Measurements from ENCODE around the gene ZDHHC15.
"Not testable (repeated sequence)": the region's sequence is repeated elsewhere in the genome, so short reads cannot be mapped to it uniquely, and the experiment has no call there.

ZDHHC15 gene

DNA sequence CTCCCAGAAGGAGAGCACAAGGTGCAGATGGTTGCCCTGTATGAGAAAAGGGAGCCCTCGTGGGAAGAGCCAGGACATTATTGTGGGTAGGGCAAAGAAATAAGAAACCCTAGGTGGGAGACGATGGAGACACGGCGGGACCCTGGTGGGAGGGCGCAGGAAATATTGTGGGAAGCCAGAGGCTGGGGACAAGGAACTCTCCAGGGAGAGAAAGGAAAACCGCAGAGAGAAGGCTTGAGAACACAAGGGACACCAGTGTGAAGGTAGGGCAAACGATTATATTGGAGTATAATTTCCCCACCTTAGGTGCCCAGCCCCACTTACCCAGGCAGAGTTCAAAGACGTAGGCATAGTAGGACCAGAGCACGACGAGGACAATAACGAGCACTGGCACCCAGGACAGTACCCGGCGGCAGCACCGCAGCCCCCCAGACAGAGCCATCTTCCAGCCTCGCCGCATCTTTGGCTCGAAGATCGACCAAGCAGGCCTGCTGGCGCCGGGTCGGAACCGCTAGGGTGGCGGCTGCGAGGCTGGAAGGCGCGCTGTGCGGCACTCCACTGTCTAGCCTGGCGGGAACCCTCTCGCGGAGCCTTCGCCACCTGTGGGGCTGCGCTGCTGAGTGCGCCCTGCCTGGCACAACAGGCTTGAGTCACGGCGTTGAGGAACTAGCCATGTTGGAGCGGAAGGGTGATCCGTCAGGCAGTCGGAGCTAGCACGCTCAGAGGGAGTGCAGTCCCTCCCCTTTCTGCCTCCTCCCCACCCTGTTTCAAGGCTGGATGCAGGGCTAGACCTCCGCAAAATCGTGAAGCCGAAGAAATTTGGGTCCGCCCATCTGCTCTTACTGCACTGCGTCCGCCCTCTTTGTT lies at the start of gene ZDHHC15:
Gene ZDHHC15 (minus strand): TSS at position 473 of the 867 bp plus-strand sequence. CDS start 13 bp downstream, at position 460.
- Histone ChIP-seq H3K4me3 (peak within 1 kb of the TSS; percentile 38), H3K27me3 (ENCODE audit: low read depth) (no peaks in the 10 kb centered on the region), H3K9me3 (no peaks in the 10 kb centered on the region), H3K4me1 (peaks cover 6% of the 10 kb centered on the region), H3K36me3 (replicated peaks) (no peaks in the 10 kb centered on the region)
- DNase-seq (ENCODE audit: low spot score in 2 of 2) = peak; percentile 57 to 71
- in situ Hi-C loops (cut with MboI; ENCODE audit: low sequenced_read_pairs) = no loop called here

DNA sequence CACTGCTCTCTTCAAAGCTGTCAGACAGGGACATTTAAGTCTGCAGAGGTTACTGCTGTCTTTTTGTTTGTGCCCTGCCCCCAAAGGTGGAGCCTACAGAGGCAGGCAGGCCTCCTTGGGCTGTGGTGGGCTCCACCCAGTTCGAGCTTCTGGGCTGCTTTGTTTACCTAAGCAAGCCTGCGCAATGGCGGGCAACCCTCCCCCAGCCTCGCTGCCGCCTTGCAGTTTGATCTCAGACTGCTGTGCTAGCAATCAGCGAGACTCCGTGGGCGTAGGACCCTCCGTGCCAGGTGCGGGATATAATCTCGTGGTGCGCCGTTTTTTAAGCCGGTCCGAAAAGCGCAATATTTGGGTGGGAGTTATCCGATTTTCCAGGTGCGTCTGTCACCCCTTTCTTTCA lies 37.7 kb upstream of the ZDHHC15 start:
- H3K27me3 ChIP-seq (ENCODE audit: low read depth); DNase-seq (ENCODE audit: low spot score in 2 of 2); H3K4me1 ChIP-seq; in situ Hi-C loops (cut with MboI; ENCODE audit: low sequenced_read_pairs); H3K4me3 ChIP-seq; H3K9me3 ChIP-seq; H3K36me3 ChIP-seq (replicated peaks): not testable (repeated sequence)

- Histone ChIP-seq H3K36me3 (replicated peaks) (no peaks in the 10 kb centered on the region), H3K4me3 (no peak overlapping the region), H3K9me3 (no peaks in the 10 kb centered on the region), H3K4me1 (no peaks in the 10 kb centered on the region), H3K27me3 (ENCODE audit: low read depth) (no peaks in the 10 kb centered on the region)
- DNase-seq (ENCODE audit: low spot score in 2 of 2) = peak in 1 of 2 experiments; percentile 17
- in situ Hi-C loops (cut with MboI; ENCODE audit: low sequenced_read_pairs) = no loop called here
These were observed 24.9 kb upstream of the ZDHHC15 start for GRCh38 chrX:75547783-75548182.

- H3K4me1 ChIP-seq = peaks cover 3% of the 10 kb centered on the region
- H3K4me3 ChIP-seq = no peak overlapping the region
- H3K36me3 ChIP-seq (replicated peaks) = no peaks in the 10 kb centered on the region
- no peaks in the 10 kb centered on the region for H3K9me3 ChIP-seq
- no peaks in the 10 kb centered on the region for H3K27me3 ChIP-seq (ENCODE audit: low read depth)
- in situ Hi-C loops (cut with MboI; ENCODE audit: low sequenced_read_pairs) = no loop called here
- no peak for DNase-seq (ENCODE audit: low spot score in 2 of 2)
These were observed 24.1 kb upstream of the ZDHHC15 start for GRCh38 chrX:75546724-75547511.

- DNase-seq (ENCODE audit: low spot score in 2 of 2) = no peak
- Histone ChIP-seq H3K36me3 (replicated peaks) (no peaks in the 10 kb centered on the region), H3K4me1 (peaks cover 8% of the 10 kb centered on the region), H3K9me3 (no peaks in the 10 kb centered on the region), H3K27me3 (ENCODE audit: low read depth) (no peaks in the 10 kb centered on the region), H3K4me3 (no peak overlapping the region)
- in situ Hi-C loops (cut with MboI; ENCODE audit: low sequenced_read_pairs) = no loop called here
These were observed 21.9 kb upstream of the ZDHHC15 start for GRCh38 chrX:75544786-75545185.

DNA sequence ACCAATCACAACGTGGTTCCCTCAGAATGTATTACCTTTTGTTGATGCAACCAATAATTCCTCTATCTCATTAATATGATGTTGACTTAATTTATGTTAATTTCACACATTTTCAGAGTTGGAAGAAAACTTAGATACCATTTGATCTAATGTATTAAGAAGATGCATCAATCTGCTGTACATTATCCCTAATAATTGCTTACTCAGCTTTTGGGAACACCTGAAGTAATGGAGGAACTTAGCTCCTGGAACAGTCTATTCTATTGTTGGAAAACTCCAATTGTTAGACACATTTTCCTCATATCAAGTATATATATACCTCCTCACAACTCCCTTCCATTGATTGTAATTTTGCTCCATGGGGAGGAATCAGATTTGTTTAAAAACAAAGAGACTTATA lies 38.9 kb downstream of the ZDHHC15 start:
- in situ Hi-C loops (cut with MboI; ENCODE audit: low sequenced_read_pairs) = no loop called here
- H3K9me3 ChIP-seq = no peaks in the 10 kb centered on the region; the same call in 1 of the 2 replicates
- H3K4me1 ChIP-seq = no peaks in the 10 kb centered on the region
- H3K27me3 ChIP-seq (ENCODE audit: low read depth) = no peaks in the 10 kb centered on the region
- no peaks in the 10 kb centered on the region for H3K36me3 ChIP-seq (replicated peaks)
- no peak for DNase-seq (ENCODE audit: low spot score in 2 of 2)
- H3K4me3 ChIP-seq = no peak overlapping the region

DNA sequence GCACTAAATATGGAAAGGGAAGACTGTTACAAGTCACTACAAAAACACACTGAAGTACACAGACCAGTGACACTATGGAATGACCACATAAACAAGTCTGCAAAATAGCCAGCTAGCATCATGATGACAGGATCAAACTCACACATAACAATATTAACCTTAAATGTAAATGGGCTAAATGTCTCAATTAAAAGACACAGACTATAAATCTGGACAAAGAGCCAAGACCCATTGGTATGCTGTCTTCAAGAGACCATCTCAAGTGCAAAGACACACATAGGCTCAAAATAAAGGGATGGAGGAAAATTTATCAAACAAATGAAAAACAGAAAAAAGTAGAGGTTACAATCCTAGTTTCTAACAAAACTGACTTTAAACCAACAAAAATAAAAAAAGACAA lies 61.1 kb downstream of the ZDHHC15 start:
- H3K27me3 ChIP-seq (ENCODE audit: low read depth); H3K36me3 ChIP-seq (replicated peaks); H3K9me3 ChIP-seq; H3K4me3 ChIP-seq; H3K4me1 ChIP-seq; in situ Hi-C loops (cut with MboI; ENCODE audit: low sequenced_read_pairs); DNase-seq (ENCODE audit: low spot score in 2 of 2): not testable (repeated sequence)

DNA sequence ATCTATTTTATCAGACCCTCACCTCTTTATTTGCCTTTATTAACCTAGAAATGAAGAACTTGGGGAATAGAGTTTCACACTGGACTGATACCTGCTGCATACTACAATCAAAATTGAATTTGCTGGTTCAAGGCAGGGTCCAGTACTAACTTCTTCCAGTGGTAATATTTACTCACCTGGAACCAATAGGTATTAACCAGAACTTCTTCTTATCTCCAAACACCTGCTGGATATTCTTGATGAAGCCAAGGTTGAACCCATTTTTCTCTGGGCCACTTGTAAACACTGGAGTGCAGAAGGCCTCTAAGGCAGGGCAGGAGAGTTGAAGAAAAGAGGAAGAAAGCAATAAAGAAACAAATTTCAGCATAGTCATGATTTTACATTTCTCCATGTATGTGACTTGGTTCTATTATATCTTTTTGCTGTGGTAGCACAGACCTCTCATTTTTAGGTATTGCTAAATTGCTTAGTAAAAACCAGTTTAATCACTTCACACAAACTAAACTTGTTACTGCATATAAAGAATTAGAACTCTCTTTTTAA lies 101.1 kb downstream of the ZDHHC15 start:
- Histone ChIP-seq H3K9me3 (no peaks in the 10 kb centered on the region), H3K4me3 (no peak overlapping the region), H3K27me3 (ENCODE audit: low read depth) (no peaks in the 10 kb centered on the region), H3K4me1 (no peaks in the 10 kb centered on the region), H3K36me3 (replicated peaks) (no peaks in the 10 kb centered on the region)
- no peak for DNase-seq (ENCODE audit: low spot score in 2 of 2)
- in situ Hi-C loops (cut with MboI; ENCODE audit: low sequenced_read_pairs) = no loop called here

GRCh38 chrX:75407153-75407552 lies 115.7 kb downstream of the ZDHHC15 start:
- H3K4me1 ChIP-seq; DNase-seq (ENCODE audit: low spot score in 2 of 2); H3K4me3 ChIP-seq; H3K9me3 ChIP-seq; H3K36me3 ChIP-seq (replicated peaks); in situ Hi-C loops (cut with MboI; ENCODE audit: low sequenced_read_pairs); H3K27me3 ChIP-seq (ENCODE audit: low read depth): not testable (repeated sequence)

DNA sequence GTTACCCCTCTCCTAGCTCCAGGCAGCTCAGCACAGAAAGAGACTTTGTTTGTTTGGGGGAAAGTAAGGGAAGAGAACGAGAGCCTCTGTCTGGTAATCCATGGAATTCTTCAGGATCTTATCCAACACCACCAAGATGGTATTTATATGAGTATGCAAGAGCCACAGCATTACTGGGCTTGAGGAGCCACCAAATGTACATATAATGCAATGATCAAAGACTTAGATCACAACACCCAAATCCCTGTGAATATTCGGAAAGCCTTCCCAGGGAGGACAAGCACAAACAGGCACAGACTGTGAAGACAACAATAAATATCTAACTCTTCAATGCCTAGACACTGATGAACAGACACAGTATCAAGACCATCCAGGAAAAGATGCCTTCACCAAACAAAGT lies 132.4 kb downstream of the ZDHHC15 start:
- H3K4me3 ChIP-seq = no peak overlapping the region
- in situ Hi-C loops (cut with MboI; ENCODE audit: low sequenced_read_pairs) = no loop called here

GRCh38 chrX:75369721-75370120 lies 153.1 kb downstream of the ZDHHC15 start:
- no peak for DNase-seq (ENCODE audit: low spot score in 2 of 2)
- Histone ChIP-seq H3K9me3 (no peaks in the 10 kb centered on the region), H3K4me1 (peaks cover 3% of the 10 kb centered on the region; the same call in 1 of the 2 replicates), H3K27me3 (ENCODE audit: low read depth) (no peaks in the 10 kb centered on the region), H3K4me3 (no peak overlapping the region), H3K36me3 (replicated peaks) (no peaks in the 10 kb centered on the region)
- in situ Hi-C loops (cut with MboI; ENCODE audit: low sequenced_read_pairs) = no loop called here

More for the DNA sequence above, 132.4 kb downstream of the ZDHHC15 start:
- no peak for DNase-seq (ENCODE audit: low spot score in 2 of 2)
- Histone ChIP-seq H3K36me3 (replicated peaks) (no peaks in the 10 kb centered on the region), H3K27me3 (ENCODE audit: low read depth) (no peaks in the 10 kb centered on the region), H3K9me3 (no peaks in the 10 kb centered on the region), H3K4me1 (no peaks in the 10 kb centered on the region)

- H3K4me3 ChIP-seq = no peak overlapping the region
- H3K4me1 ChIP-seq = peaks cover 3% of the 10 kb centered on the region; the same call in 1 of the 2 replicates
- in situ Hi-C loops (cut with MboI; ENCODE audit: low sequenced_read_pairs) = no loop called here
- H3K27me3 ChIP-seq (ENCODE audit: low read depth) = no peaks in the 10 kb centered on the region
- DNase-seq (ENCODE audit: low spot score in 2 of 2) = no peak
- no peaks in the 10 kb centered on the region for H3K9me3 ChIP-seq
- no peaks in the 10 kb centered on the region for H3K36me3 ChIP-seq (replicated peaks)
These were observed 156.0 kb downstream of the ZDHHC15 start for GRCh38 chrX:75366861-75367260.

DNA sequence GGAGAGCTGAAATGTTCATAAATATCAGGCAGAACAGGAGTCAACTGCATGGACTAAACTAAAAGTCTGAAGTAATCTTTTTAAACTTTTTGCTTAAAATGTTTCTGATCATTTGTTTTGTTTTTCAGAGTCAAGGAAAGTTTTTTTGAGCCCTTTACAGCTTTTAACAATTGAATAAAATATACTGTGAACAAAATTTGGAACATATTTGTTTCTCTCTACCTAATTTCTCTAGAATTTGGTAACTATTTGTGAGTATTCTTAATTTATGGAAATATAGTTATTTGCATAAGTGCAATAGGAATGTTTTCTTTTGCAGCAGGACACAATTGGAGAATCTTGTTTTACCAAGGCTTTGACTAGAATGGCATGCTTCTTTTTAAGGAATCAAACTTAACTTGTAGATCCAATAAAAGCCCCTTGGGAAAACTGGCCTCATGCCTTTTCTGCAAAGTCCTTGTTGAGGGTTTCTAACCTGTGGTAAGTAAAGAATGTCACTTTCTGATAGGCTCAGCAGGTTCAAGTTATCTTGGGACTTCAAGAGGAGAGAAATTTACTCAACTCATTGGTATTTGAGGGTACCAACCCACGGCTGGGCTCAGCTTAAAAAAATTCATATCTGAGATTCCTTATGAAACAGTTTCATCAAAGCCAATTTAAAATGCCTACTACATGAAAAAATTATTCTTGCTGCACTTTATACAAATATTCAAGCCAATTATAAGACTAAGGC lies 157.4 kb downstream of the ZDHHC15 start:
- Histone ChIP-seq H3K9me3 (no peaks in the 10 kb centered on the region), H3K4me1 (no peaks in the 10 kb centered on the region; the same call in 1 of the 2 replicates), H3K36me3 (replicated peaks) (no peaks in the 10 kb centered on the region), H3K27me3 (ENCODE audit: low read depth) (no peaks in the 10 kb centered on the region), H3K4me3 (no peak overlapping the region)
- in situ Hi-C loops (cut with MboI; ENCODE audit: low sequenced_read_pairs) = no loop called here
- DNase-seq (ENCODE audit: low spot score in 2 of 2) = no peak

Measured in HAP-1 (cell line).